ENCODE data around the gene NRM.

- TF ChIP-seq CTCF (conservative IDR thresholded peaks at IDR 0.05) (no peak), ZFX (IDR thresholded peaks at IDR 0.05) (no peak)
Measured at GRCh38 chr6:30686009-30686907, 4.5 kb downstream of the NRM start, which contains the start of gene PPP1R18.
